HG03432 (cell line): ENCODE results near the gene TRIP6.

ENCODE experiments used
- ATAC-seq: cut with Tn5 transposase; IDR thresholded peaks from one replicate; pipeline ENCODE4 v1.9.1; 2021; ENCODE audit warnings: mild to moderate bottlenecking, moderate library complexity; ENCODE audit not compliant: unreplicated experiment

The TRIP6 gene

DNA sequence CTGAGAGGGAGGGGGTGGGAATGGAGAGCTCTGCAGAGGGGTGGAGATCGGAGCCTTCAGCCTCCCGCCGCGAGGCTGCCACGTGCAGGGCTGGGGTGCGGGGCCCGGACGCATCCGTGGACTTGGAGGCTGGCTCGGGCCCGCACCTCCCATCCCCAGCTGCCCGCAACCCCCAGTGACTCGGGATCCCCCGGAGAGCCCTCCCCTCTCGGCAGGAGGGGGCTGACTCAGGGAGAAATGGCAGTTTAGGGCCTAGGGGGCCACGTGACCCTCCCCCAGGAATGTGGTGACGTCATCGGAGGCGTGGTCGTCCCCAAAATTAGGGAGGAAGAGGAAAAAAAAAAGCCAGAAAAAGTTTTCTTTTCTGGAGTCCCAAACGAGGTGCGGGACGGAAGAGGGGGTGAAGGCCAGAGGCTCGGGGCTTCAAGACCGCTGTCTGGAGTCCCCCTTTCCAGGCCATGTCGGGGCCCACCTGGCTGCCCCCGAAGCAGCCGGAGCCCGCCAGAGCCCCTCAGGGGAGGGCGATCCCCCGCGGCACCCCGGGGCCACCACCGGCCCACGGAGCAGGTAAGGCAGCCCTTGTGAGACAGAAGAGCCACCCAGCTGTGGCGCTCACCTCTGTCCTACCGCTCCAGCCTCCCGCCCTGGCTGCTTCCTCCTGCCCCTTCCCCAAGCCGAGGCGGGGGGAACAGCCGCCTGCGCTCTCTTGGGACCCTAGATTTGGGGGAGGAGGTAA is at the start of gene TRIP6:
Gene TRIP6, plus strand, starts transcription at position 348 of the 736 bp plus-strand sequence. Its CDS starts 111 bp downstream, at position 459.
- ATAC-seq = peak; percentile 43

GRCh38 chr7:100818366-100818765 is 48.8 kb upstream of the TRIP6 start:
- no peak for ATAC-seq

GRCh38 chr7:100818825-100819224 is 48.4 kb upstream of the TRIP6 start:
- no peak for ATAC-seq

DNA sequence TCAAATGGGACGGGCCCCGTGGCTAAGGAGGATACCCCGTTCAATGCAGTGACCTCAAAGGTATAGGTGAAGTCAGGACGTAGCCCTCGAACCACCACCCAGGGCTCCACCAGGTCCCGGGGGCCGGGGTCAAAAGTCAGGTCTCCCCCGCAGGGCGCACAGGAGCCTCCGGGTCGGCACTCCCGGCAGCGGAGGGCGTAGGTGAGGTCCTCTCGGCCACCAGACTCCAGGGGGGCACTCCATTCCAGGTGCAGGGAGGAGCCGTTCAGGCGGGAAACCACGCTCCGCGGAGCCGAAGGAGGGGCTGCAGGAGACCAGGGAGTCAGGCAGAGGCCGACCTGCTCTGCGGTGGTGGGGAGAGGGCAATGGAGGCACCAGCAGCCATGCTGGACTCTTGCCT is 47.6 kb upstream of the TRIP6 start:
- ATAC-seq = no peak

- ATAC-seq = no peak
These were observed 44.7 kb upstream of the TRIP6 start for GRCh38 chr7:100822236-100823139.

DNA sequence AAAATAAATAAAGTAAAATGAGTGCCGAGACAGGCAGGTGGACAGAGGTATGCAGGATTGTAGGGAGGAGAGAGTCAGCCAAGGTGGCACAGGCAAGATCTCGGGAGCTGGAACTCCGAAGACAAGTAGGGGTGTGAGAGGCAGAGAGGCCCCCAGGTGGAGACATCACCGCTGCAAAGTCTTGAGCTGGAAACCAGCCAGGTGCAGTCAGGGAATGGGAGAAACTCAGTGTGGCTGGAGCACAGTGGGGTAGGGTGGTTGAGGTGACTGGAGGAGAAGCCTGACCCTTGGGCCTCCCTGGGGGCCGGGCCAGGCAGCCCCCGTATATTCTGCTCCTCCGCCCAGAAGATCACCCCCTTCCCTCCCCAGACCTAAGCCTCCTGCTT is 44.1 kb upstream of the TRIP6 start:
- no peak for ATAC-seq

DNA sequence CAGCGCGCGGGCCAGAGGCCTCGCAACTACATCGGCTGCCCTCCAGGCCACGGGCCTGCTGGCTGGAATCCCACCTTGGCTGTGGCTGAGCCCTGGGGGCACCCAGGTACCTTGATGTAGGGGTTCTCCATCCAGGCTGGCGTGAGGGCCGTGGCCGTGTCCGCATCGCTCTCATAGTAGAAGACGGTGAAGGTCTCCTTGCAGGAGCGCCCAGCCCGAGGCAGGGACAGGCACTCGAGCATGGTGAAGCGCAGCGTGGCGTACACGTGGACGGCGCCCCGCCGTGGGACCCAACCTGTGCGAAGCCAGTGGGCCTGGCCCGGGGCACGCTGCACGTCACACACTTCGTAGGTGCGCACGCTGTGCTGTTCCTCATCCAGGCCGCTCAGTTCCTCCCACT is 43.7 kb upstream of the TRIP6 start:
- no peak for ATAC-seq

DNA sequence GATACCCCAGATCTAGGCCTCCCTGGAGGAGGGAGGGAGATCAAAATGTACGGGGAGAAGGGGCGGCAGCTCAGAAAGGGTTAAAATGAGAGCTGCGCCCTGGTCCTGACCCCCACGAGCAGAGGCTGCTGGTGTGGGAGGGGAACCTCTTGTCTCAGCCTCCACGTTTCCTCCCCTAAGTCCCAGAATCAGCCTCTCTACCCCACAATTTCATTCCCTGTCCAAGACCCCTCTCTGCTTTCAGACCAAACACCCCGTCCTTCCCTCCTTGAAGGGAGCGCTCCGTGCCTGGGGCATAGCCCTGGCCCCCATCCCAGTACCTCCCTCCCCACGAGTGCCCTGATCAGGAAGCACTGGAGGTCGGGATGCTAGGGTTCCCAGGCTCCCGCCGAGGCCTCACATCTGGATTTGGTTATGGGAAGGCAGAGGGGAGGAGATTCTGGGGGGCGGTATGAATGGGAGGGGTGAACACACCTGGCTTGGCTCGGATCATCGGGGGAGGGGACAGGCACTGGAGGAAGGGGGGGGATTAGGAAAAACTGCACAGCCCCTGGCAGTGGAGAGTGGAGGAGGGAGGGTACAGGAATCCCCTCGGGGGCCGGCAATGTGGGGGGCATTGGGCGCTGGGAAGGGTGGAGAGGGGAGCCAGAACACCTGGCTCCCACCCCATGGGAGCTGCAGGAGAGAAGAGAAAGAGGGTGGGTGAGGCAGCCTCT is 42.5 kb upstream of the TRIP6 start:
- ATAC-seq = no peak

DNA sequence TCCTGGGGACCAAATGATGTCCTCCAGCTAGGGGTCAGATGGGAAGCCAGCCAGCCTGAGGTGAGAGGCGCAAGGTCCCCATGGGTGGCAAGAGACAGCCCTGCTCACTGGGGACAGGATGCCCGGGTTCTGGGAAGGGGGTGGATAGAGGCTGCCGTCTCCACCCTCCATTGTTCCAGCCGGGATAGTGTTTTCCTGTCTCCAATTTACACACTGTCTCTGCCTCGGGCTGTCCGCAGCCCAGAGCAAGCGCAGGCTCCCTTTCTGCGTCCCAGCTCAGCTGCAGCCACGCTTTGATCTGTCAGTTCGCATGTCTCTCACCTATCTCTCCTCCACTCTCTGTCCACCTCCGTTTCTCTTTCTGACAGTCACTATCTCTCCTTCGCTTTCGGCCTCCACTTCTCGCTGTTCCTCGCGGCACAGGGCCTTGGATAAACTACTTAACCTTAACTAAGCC is 41.9 kb upstream of the TRIP6 start:
- ATAC-seq = no peak

- ATAC-seq = no peak
These were observed 41.3 kb upstream of the TRIP6 start for GRCh38 chr7:100825751-100826513.

- ATAC-seq = no peak
These were observed 40.5 kb upstream of the TRIP6 start for GRCh38 chr7:100826514-100827329.

GRCh38 chr7:100827330-100828226 is 39.6 kb upstream of the TRIP6 start, which contains the start of gene EPHB4:
TSS of gene EPHB4 (minus strand) at chr7:100827523. CDS start at chr7:100827030, 493 bp downstream.
- ATAC-seq = no peak

DNA sequence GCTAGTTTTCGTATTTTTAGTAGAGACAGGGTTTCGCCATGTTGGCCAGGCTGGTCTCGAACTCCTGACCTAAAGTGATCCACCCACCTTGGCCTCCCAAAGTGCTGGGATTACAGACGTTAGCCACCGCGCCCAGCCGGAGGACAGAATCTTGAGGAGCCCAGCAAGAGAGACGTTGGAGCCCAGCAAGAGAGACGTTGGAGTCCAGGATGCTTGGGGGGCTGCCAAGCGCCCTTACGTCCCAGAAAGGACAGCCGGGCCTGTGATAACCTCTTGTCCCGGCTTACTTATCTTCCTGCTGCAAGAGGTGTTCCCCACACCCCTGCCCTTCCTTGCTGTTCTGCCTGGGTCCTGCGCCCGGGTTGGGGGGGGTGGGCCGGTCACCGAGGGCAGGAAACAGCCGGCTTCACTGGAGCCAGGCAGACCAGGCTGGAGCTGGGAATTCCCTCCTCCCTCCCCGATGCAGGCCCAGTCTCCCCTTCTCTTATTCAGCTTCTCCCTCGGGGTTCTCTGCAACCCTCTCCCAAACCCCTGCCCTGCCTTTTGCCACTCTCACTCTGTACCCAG is 38.0 kb upstream of the TRIP6 start:
- no peak for ATAC-seq

DNA sequence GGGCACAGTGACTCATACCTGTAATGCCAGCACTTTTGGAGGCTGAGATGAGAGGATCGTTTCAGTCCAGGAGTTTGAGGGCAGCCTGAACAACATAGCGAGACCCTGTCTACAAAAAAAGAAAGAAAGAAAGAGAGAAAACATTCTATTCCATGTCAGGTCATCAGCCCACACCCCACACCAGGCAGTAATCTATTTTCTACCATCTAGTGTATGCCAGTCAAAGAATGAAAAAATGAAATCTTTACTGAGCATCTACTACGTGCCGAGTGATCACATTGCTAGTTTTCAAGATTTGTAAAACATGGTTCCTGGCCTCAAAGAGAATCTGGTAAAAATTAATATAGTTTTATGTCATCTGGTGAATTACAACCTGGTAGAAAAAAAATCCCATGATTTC is 36.8 kb upstream of the TRIP6 start:
- ATAC-seq = no peak

- ATAC-seq = no peak
These were observed 34.9 kb upstream of the TRIP6 start for GRCh38 chr7:100832281-100832633.

DNA sequence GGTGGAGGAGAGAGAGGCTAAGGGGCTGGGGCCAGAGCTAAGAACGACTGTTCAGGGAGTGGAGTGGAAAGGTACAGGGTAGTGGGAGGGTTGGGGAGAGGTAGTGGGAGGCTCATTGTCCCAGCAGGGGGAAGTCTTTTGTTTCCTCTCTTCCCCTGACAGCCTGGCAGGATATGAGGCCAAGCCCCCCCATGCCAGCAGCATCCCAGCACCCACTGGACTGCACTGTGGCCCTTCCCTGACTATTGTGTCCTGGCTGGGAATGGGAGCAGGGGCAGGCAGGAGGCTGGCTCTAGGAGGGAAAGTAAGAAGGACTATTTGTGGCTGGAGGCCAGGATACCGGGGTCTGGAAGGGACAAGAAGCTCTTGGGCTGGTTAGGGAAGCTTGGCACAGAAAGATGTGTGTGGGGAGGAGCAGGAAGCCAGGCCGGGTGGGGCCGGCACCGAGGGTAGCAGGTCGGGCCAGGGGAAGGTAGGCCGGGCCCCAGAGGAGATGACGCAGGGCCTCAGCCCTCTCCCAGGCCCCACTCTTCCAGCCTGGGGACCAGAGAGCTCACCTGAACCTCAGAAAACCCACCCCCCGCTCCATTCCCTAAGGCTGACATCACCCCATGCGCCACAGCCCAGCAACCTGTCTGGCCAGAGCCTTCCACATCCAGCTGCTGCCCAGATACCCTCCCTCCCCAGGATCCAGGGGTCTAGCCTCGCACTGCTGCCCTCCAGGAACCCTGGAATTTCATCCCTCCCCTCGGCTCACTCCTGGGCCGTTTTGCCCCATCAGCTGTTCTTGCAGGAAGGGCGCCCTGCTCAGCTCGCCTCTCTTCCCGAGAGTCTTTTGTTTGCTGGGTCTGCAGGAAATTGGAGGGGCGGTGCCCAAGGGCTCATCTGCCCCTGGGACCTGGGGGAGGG is 31.0 kb upstream of the TRIP6 start:
- no peak for ATAC-seq

DNA sequence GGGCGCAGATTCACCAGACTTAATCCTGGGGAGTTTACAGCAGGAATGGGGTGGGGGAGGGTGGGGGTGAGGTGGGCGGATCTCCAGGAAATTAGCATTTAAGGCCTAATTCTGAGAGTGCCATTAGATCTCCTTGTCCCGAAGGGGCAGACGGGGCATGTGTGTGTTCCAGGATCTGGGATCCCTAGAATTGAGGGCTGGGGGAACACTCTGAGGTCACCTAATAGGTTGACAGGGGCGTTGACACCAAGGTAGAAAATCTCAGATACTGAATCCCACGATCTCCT is 30.4 kb upstream of the TRIP6 start:
- no peak for ATAC-seq
